Activated naive CD8-positive, alpha-beta T cell treated with anti-CD3 and anti-CD28 coated beads, Interleukin-2, amount 50 U/mL, for 24 hours (primary cell): ENCODE data around the gene ZNF556.

Experiments used
- ATAC-seq: fragments of 150-1000 bp; cut with Tn5 transposase; one replicate; pipeline ENCODE4 v1.10.0; 2021
- DNase-seq: peaks from one replicate; pipeline ENCODE4 v3.0.0; 2021
- H3K27ac Mint-ChIP-seq: one replicate; pipeline ENCODE4 v1.8.0; 2021; ENCODE audit warnings: mild to moderate bottlenecking, mixed read lengths
- H3K27me3 Mint-ChIP-seq: one replicate; pipeline ENCODE4 v1.8.0; 2021; ENCODE audit warnings: mixed read lengths
- H3K36me3 Mint-ChIP-seq: one replicate; pipeline ENCODE4 v1.8.0; 2021; ENCODE audit warnings: low read depth, mixed read lengths
- H3K4me1 Mint-ChIP-seq: one replicate; pipeline ENCODE4 v1.8.0; 2021; ENCODE audit warnings: mixed read lengths
- H3K4me3 Mint-ChIP-seq: one replicate; pipeline ENCODE4 v1.8.0; 2021; ENCODE audit warnings: mild to moderate bottlenecking, moderate library complexity, mixed read lengths
- H3K9me3 Mint-ChIP-seq: one replicate; pipeline ENCODE4 v1.8.0; 2021; ENCODE audit warnings: mixed read lengths

Gene ZNF556

GRCh38 chr19:2912306-2912705 lies 45.2 kb downstream of the ZNF556 start:
- Mint-ChIP-seq H3K27ac (no peak overlapping the region), H3K9me3 (peaks cover 11% of the 10 kb centered on the region), H3K36me3 (peaks cover 48% of the 10 kb centered on the region), H3K4me1 (peaks cover 29% of the 10 kb centered on the region), H3K4me3 (peak overlapping the region; percentile 7), H3K27me3 (no peaks in the 10 kb centered on the region)
- DNase-seq (no peak), ATAC-seq (peak; percentile 79)

GRCh38 chr19:2917275-2918184 lies 50.4 kb downstream of the ZNF556 start:
- Mint-ChIP-seq H3K36me3 (peaks cover 50% of the 10 kb centered on the region), H3K4me1 (peaks cover 8% of the 10 kb centered on the region), H3K27ac (no peak overlapping the region), H3K27me3 (no peaks in the 10 kb centered on the region), H3K9me3 (peaks cover 15% of the 10 kb centered on the region), H3K4me3 (no peak overlapping the region)
- ATAC-seq (no peak), DNase-seq (no peak)

- no peak for DNase-seq
- no peaks in the 10 kb centered on the region for H3K4me1 Mint-ChIP-seq
- no peak overlapping the region for H3K27ac Mint-ChIP-seq
- H3K4me3 Mint-ChIP-seq = no peak overlapping the region
- no peak for ATAC-seq
- peaks cover 3% of the 10 kb centered on the region for H3K9me3 Mint-ChIP-seq
- no peaks in the 10 kb centered on the region for H3K27me3 Mint-ChIP-seq
- H3K36me3 Mint-ChIP-seq = peaks cover 14% of the 10 kb centered on the region
Observed at GRCh38 chr19:2922987-2923386, 55.9 kb downstream of the ZNF556 start.

GRCh38 chr19:2923510-2923909 lies 56.4 kb downstream of the ZNF556 start:
- Mint-ChIP-seq H3K36me3 (peaks cover 9% of the 10 kb centered on the region), H3K27ac (no peak overlapping the region), H3K9me3 (no peaks in the 10 kb centered on the region), H3K27me3 (no peaks in the 10 kb centered on the region), H3K4me3 (no peak overlapping the region), H3K4me1 (no peaks in the 10 kb centered on the region)
- DNase-seq = no peak
- ATAC-seq = no peak

GRCh38 chr19:2926341-2927031 lies 59.4 kb downstream of the ZNF556 start:
- Mint-ChIP-seq H3K4me3 (no peak overlapping the region), H3K27ac (no peak overlapping the region), H3K4me1 (no peaks in the 10 kb centered on the region), H3K9me3 (peaks cover 10% of the 10 kb centered on the region), H3K36me3 (peaks cover 9% of the 10 kb centered on the region), H3K27me3 (no peaks in the 10 kb centered on the region)
- DNase-seq = no peak
- no peak for ATAC-seq

GRCh38 chr19:2927032-2927430 lies 59.9 kb downstream of the ZNF556 start:
- Mint-ChIP-seq H3K4me1 (no peaks in the 10 kb centered on the region), H3K4me3 (no peak overlapping the region), H3K27ac (no peak overlapping the region), H3K36me3 (peaks cover 12% of the 10 kb centered on the region), H3K27me3 (no peaks in the 10 kb centered on the region), H3K9me3 (peaks cover 12% of the 10 kb centered on the region)
- ATAC-seq (no peak), DNase-seq (no peak)
